DMS79 (cell line): ENCODE results near the gene SNRPA1.
A peak's percentile ranks its signal among the peaks of the same experiment; 100 is the strongest.
"Not testable (repeated sequence)": the region's sequence is repeated elsewhere in the genome, so short reads cannot be mapped to it uniquely, and the experiment has no call there.

Experiments used
- DNase-seq: peaks from one replicate; lab custom pipeline; 2025; lab: John Stamatoyannopoulos, UW

SNRPA1 gene

GRCh38 chr15:101294731-101295606, at the start of gene SNRPA1:
Gene SNRPA1 (minus strand): TSS chr15:101295248. CDS start chr15:101295178, 70 bp downstream.
- peak; percentile 51 for DNase-seq

- DNase-seq = no peak
Measured at GRCh38 chr15:101342056-101342455, 47.0 kb upstream of the SNRPA1 start.

- DNase-seq = no peak
Measured at GRCh38 chr15:101338502-101339057, 43.5 kb upstream of the SNRPA1 start.

GRCh38 chr15:101337976-101338375, 42.9 kb upstream of the SNRPA1 start:
- DNase-seq = no peak

- DNase-seq = not testable (repeated sequence)
Measured at GRCh38 chr15:101333907-101334789, 39.1 kb upstream of the SNRPA1 start.

GRCh38 chr15:101332061-101332467, 37.0 kb upstream of the SNRPA1 start:
- no peak for DNase-seq

GRCh38 chr15:101329867-101330380, 34.9 kb upstream of the SNRPA1 start:
- no peak for DNase-seq

- DNase-seq = no peak
Measured at GRCh38 chr15:101329309-101329863, 34.3 kb upstream of the SNRPA1 start.

- DNase-seq = no peak
Measured at GRCh38 chr15:101328001-101328400, 33.0 kb upstream of the SNRPA1 start.

GRCh38 chr15:101327147-101327740, 32.2 kb upstream of the SNRPA1 start:
- DNase-seq = no peak

- DNase-seq = no peak
Measured at GRCh38 chr15:101326462-101327146, 31.6 kb upstream of the SNRPA1 start.

GRCh38 chr15:101326026-101326315, 30.9 kb upstream of the SNRPA1 start:
- no peak for DNase-seq

GRCh38 chr15:101325263-101326025, 30.4 kb upstream of the SNRPA1 start:
- no peak for DNase-seq

- no peak for DNase-seq
Measured at GRCh38 chr15:101324524-101325177, 29.6 kb upstream of the SNRPA1 start.

- DNase-seq = no peak
Measured at GRCh38 chr15:101323793-101324523, 28.9 kb upstream of the SNRPA1 start.

- DNase-seq = no peak
Measured at GRCh38 chr15:101322854-101323477, 27.9 kb upstream of the SNRPA1 start.

- DNase-seq = no peak
Measured at GRCh38 chr15:101322016-101322695, 27.1 kb upstream of the SNRPA1 start.

GRCh38 chr15:101320501-101321052, 25.5 kb upstream of the SNRPA1 start:
- DNase-seq = no peak
